Natural killer cell (primary cell): ENCODE results near the gene HBZ. TPM values are rescaled to one million over a fixed set of nuclear protein-coding genes. Genes with fewer than 3 reads are reported as not detected.

Experiments
- ATAC-seq, 3 donors: fragments of 150-1000 bp in 2 of 3; fragments of 200-7000 bp in 1 of 3; cut with Tn5 transposase; 1 replicate in 1 of 3; 2 replicates in 2 of 3; pipeline ENCODE4 v1.10.0; 2021; ENCODE audit warnings: mild to moderate bottlenecking in 2 of 3, moderate library complexity in 2 of 3
- DNase-seq, 2 donors: peaks; one replicate each; pipeline versions ENCODE4 v3.0.0 to v3.0.0-alpha.2; 2013 to 2021; ENCODE audit warnings: mixed read lengths in 1 of 2
- H3K27ac ChIP-seq: one replicate; pipeline ENCODE4 v1.5.1; 2013; ENCODE audit warnings: mild to moderate bottlenecking, low read length
- H3K27me3 ChIP-seq: one replicate; pipeline ENCODE4 v1.6.1; 2013; ENCODE audit warnings: low read length; ENCODE audit not compliant: control insufficient read depth, insufficient read depth
- H3K36me3 ChIP-seq: one replicate; pipeline ENCODE4 v1.6.1; 2013; ENCODE audit warnings: low read length; ENCODE audit not compliant: control insufficient read depth, insufficient read depth
- H3K4me1 ChIP-seq: one replicate; pipeline ENCODE4 v1.6.1; 2013; ENCODE audit warnings: low read length; ENCODE audit not compliant: control insufficient read depth, insufficient read depth
- H3K4me3 ChIP-seq: one replicate; pipeline ENCODE4 v1.5.1; 2013; ENCODE audit warnings: low read length
- H3K9me3 ChIP-seq: one replicate; pipeline ENCODE4 v1.6.1; 2013; ENCODE audit warnings: low read length; ENCODE audit not compliant: control insufficient read depth, insufficient read depth
- H3K27ac Mint-ChIP-seq, 2 donors: one replicate each; pipeline ENCODE4 v1.8.0; 2022; ENCODE audit warnings: mild to moderate bottlenecking in 2 of 2, mixed read lengths in 2 of 2, moderate library complexity in 1 of 2
- H3K27me3 Mint-ChIP-seq, 2 donors: one replicate each; pipeline ENCODE4 v1.8.0; 2022; ENCODE audit warnings: low read depth in 2 of 2, mixed read lengths in 2 of 2
- H3K36me3 Mint-ChIP-seq: one replicate; pipeline ENCODE4 v1.8.0; 2022; ENCODE audit warnings: mixed read lengths
- H3K4me1 Mint-ChIP-seq, 2 donors: one replicate each; pipeline ENCODE4 v1.8.0; 2022; ENCODE audit warnings: mixed read lengths in 2 of 2
- H3K4me3 Mint-ChIP-seq: one replicate; pipeline ENCODE4 v1.8.0; 2022; ENCODE audit warnings: mild to moderate bottlenecking, moderate library complexity, mixed read lengths
- H3K9me3 Mint-ChIP-seq, 2 donors: one replicate each; pipeline ENCODE4 v1.8.0; 2022; ENCODE audit warnings: mixed read lengths in 2 of 2
- WGBS: methylation state at CpG from one replicate; pipeline ENCODE4 v1.1.7; 2013; ENCODE audit warnings: missing lambda C conversion rate; ENCODE audit not compliant: insufficient coverage; 5-methylcytosine and 5-hydroxymethylcytosine counted together
- intact Hi-C: fragments of 100-400 bp; cut with micrococcal nuclease; formaldehyde crosslinking; loops from one replicate; pipeline ENCODE4 v1.14.2; 2022
- total RNA-seq, 4 donors: library from RNA; stranded (reverse); fragments of 120-200 nt in 1 of 4; gene quantifications; one replicate each; pipeline versions ENCODE4 v1.2.3 to v1.2.4, GENCODE V29; 2013 to 2022
- TF ChIP-seq, protein P1 (sequence below): fragments of 200-600 bp; IDR thresholded peaks from one replicate; pipeline ENCODE4 v1.8.0; 2022; ENCODE audit warnings: antibody characterized with exemption

Gene HBZ
- total RNA-seq, 3 donors from 2014 or later (not counting 1 experiment from before 2014, with no cell fraction given): not detected

DNA sequence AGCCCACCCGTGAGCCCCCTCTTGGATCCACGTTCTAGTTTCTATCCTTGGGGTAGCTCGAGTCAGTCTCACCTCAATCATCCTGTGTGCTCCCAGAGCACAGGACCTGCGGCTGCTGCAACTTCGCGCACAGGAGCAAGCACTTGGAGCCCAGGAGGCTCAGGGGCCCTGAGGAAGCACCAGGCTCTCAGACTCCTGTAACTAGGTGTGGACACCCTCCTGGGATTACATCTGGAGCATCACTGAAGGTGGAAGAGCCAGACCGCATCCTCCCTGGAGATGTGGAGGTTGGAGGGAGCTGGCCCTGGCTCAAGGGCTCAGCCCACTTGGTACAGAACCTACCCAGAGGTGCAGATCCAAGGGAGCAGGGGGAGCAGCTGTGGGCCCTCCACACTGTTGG, 30.6 kb downstream of the HBZ start:
- no peaks in the 10 kb centered on the region for H3K9me3 ChIP-seq
- peaks cover 16% of the 10 kb centered on the region for H3K27me3 ChIP-seq
- Mint-ChIP-seq H3K27me3 (peaks cover 5 to 6% of the 10 kb centered on the region in 2 donors), H3K9me3 (no peaks in the 10 kb centered on the region), H3K4me1 (no peaks in the 10 kb centered on the region), H3K36me3 (no peaks in the 10 kb centered on the region), H3K4me3 (no peak overlapping the region), H3K27ac (no peak overlapping the region)
- ATAC-seq: no peak
- peaks cover 7% of the 10 kb centered on the region for H3K36me3 ChIP-seq
- H3K4me3 ChIP-seq: no peak overlapping the region
- TF ChIP-seq, protein P1, sequence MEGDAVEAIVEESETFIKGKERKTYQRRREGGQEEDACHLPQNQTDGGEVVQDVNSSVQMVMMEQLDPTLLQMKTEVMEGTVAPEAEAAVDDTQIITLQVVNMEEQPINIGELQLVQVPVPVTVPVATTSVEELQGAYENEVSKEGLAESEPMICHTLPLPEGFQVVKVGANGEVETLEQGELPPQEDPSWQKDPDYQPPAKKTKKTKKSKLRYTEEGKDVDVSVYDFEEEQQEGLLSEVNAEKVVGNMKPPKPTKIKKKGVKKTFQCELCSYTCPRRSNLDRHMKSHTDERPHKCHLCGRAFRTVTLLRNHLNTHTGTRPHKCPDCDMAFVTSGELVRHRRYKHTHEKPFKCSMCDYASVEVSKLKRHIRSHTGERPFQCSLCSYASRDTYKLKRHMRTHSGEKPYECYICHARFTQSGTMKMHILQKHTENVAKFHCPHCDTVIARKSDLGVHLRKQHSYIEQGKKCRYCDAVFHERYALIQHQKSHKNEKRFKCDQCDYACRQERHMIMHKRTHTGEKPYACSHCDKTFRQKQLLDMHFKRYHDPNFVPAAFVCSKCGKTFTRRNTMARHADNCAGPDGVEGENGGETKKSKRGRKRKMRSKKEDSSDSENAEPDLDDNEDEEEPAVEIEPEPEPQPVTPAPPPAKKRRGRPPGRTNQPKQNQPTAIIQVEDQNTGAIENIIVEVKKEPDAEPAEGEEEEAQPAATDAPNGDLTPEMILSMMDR: no peak
- DNase-seq: no peak
- WGBS: 90% methylated on average over 7 of the region's 7 CpGs
- intact Hi-C loops: no loop called here
- peaks cover 19% of the 10 kb centered on the region for H3K4me1 ChIP-seq
- H3K27ac ChIP-seq: no peak overlapping the region

DNA sequence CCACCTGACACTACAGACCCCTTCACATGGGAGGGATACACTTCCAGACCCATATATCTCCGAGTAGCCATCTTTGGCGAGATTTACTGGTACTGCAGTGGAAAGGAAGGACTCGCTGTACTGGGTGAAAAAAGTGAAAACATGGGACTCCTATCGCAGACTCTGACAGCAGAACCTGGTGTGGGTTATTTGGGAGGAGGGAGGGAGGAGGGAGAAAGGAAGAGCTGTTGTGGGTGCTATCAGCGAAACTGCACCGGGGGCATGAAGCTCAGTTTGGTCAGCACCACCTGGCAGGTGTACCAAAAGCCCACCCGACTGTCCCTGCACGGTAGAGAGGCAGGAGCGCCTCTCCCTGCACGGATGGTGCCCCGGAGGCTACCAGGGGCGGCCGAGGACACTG, 32.8 kb downstream of the HBZ start:
- intact Hi-C loops: no loop called here
- Mint-ChIP-seq H3K36me3 (no peaks in the 10 kb centered on the region), H3K27ac (no peak overlapping the region), H3K4me3 (no peak overlapping the region), H3K9me3 (no peaks in the 10 kb centered on the region), H3K27me3 (no peaks in the 10 kb centered on the region), H3K4me1 (no peaks in the 10 kb centered on the region)
- H3K36me3 ChIP-seq: peaks cover 25% of the 10 kb centered on the region
- DNase-seq: no peak
- TF ChIP-seq, protein P1: no peak
- H3K4me3 ChIP-seq: no peak overlapping the region
- no peak for ATAC-seq
- WGBS: 94% methylated on average over 13 of the region's 13 CpGs
- H3K9me3 ChIP-seq: no peaks in the 10 kb centered on the region
- H3K27me3 ChIP-seq: no peaks in the 10 kb centered on the region
- H3K27ac ChIP-seq: no peak overlapping the region
- H3K4me1 ChIP-seq: peaks cover 15% of the 10 kb centered on the region

DNA sequence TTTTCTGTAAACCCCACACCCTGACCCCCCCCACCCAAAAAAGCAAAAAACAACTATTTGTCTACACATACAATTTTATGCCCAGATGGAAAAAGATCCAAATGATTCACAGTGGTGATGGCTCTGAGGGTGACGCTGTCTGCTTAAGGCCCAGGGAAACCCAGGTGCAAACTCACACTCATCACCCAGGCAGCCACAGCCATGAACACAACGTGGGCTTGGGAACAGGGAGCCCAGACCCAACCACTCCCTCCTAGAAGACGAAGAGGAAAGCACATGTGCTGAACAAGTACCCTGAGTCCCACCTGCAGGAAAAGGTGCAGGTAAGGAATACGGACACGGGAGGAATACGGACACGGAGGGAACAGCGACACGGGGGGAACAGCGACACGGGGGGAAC, 33.2 kb downstream of the HBZ start:
- DNase-seq: no peak
- Mint-ChIP-seq H3K36me3 (no peaks in the 10 kb centered on the region), H3K4me3 (no peak overlapping the region), H3K9me3 (no peaks in the 10 kb centered on the region), H3K27me3 (no peaks in the 10 kb centered on the region), H3K27ac (no peak overlapping the region), H3K4me1 (no peaks in the 10 kb centered on the region)
- WGBS: 94% methylated on average over 7 of the region's 11 CpGs
- intact Hi-C loops: no loop called here
- TF ChIP-seq, protein P1: no peak
- no peak for ATAC-seq
- no peaks in the 10 kb centered on the region for H3K27me3 ChIP-seq
- no peaks in the 10 kb centered on the region for H3K9me3 ChIP-seq
- H3K4me3 ChIP-seq: no peak overlapping the region
- peaks cover 11% of the 10 kb centered on the region for H3K4me1 ChIP-seq
- no peak overlapping the region for H3K27ac ChIP-seq
- peaks cover 25% of the 10 kb centered on the region for H3K36me3 ChIP-seq

DNA sequence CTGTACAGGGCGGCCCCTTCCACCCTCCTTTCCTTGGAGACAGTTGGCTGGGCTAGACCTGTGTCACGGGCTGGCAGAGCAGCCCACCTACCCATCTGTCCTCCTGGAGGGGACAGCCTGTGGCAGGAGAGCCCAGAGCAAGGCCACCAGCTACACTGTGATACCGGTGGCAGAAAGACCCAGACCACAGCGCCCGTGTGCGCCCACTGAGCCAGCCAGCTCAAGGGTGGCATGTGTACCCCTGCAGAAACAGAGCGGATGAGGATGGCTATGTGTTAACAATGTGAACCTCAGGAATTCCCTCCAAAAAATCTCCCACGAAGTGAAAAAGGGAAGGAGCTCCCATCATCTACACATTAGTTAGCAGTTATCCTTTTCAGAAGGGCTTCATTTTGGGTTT, 34.9 kb downstream of the HBZ start:
- ATAC-seq: no peak

More for the DNA sequence above, 34.9 kb downstream of the HBZ start:
- 96% methylated on average over 7 of the region's 8 CpGs for WGBS
- no peaks in the 10 kb centered on the region for H3K36me3 Mint-ChIP-seq
- H3K4me1 Mint-ChIP-seq: peaks cover 0 to 5% of the 10 kb centered on the region in 2 donors
- H3K4me3 Mint-ChIP-seq: no peak overlapping the region
- no peaks in the 10 kb centered on the region for H3K4me1 ChIP-seq
- no peaks in the 10 kb centered on the region for H3K9me3 ChIP-seq
- H3K4me3 ChIP-seq: no peak overlapping the region
- H3K9me3 Mint-ChIP-seq: no peaks in the 10 kb centered on the region
- no peaks in the 10 kb centered on the region for H3K27me3 ChIP-seq
- H3K27ac ChIP-seq: no peak overlapping the region
- intact Hi-C loops: no loop called here
- TF ChIP-seq, protein P1: no peak
- no peak overlapping the region for H3K27ac Mint-ChIP-seq
- no peaks in the 10 kb centered on the region for H3K27me3 Mint-ChIP-seq
- peaks cover 38% of the 10 kb centered on the region for H3K36me3 ChIP-seq
- no peak for DNase-seq
